ENCODE data around the gene TTYH3.

GRCh38 chr7:2689343-2689847 is 57.6 kb downstream of the TTYH3 start:
- TF ChIP-seq SP1 (IDR thresholded peaks at IDR 0.05) (no peak), L3MBTL2 (conservative IDR thresholded peaks at IDR 0.05) (no peak), HDGF (IDR thresholded peaks at IDR 0.05; ENCODE audit: borderline replicate concordance) (no peak), FOXM1 (IDR thresholded peaks at IDR 0.05; ENCODE audit: borderline replicate concordance) (no peak), SUZ12 (IDR thresholded peaks at IDR 0.05) (no peak)

All from HEK293T (cell line).